Cerebellar cortex (tissue), 1 donor: Measurements from ENCODE around the gene SEC14L3.

Experiments
- DNase-seq: peaks from one replicate; pipeline ENCODE4 v3.0.0-alpha.2; 2015; ENCODE audit warnings: low spot score

The SEC14L3 gene

GRCh38 chr22:30444632-30445437, 27.0 kb downstream of the SEC14L3 start:
- peak; percentile 46 for DNase-seq

- no peak for DNase-seq
These were observed 30.7 kb downstream of the SEC14L3 start for GRCh38 chr22:30441088-30441487.

- DNase-seq: no peak
These were observed 32.0 kb downstream of the SEC14L3 start for GRCh38 chr22:30439836-30440235.

GRCh38 chr22:30439226-30439625, 32.6 kb downstream of the SEC14L3 start:
- no peak for DNase-seq

- DNase-seq: no peak
These were observed 33.3 kb downstream of the SEC14L3 start for GRCh38 chr22:30438559-30438958.

- DNase-seq: no peak
These were observed 35.6 kb downstream of the SEC14L3 start for GRCh38 chr22:30436196-30436595.

- no peak for DNase-seq
These were observed 36.1 kb downstream of the SEC14L3 start for GRCh38 chr22:30435674-30436126.

GRCh38 chr22:30434843-30435242, 37.0 kb downstream of the SEC14L3 start:
- DNase-seq: no peak

GRCh38 chr22:30433773-30434172, 38.0 kb downstream of the SEC14L3 start:
- no peak for DNase-seq

GRCh38 chr22:30433227-30433626, 38.6 kb downstream of the SEC14L3 start:
- no peak for DNase-seq

GRCh38 chr22:30432520-30432919, 39.3 kb downstream of the SEC14L3 start:
- DNase-seq: no peak

- DNase-seq: no peak
These were observed 39.7 kb downstream of the SEC14L3 start for GRCh38 chr22:30432096-30432495.

GRCh38 chr22:30430933-30431332, 40.9 kb downstream of the SEC14L3 start:
- peak; percentile 34 for DNase-seq

- DNase-seq: no peak
These were observed 41.9 kb downstream of the SEC14L3 start for GRCh38 chr22:30429887-30430286.

GRCh38 chr22:30427871-30428270, 43.9 kb downstream of the SEC14L3 start:
- DNase-seq: no peak

- peak; percentile 76 for DNase-seq
These were observed 45.1 kb downstream of the SEC14L3 start for GRCh38 chr22:30426388-30427353.

- peak; percentile 72 for DNase-seq
These were observed 46.0 kb downstream of the SEC14L3 start, which contains the start of gene MTFP1 for GRCh38 chr22:30425616-30426387. MTFP1 (plus strand) TSS chr22:30425768; CDS start chr22:30425880, 112 bp downstream.

GRCh38 chr22:30425327-30425615, 46.5 kb downstream of the SEC14L3 start:
- DNase-seq: no peak

GRCh38 chr22:30424534-30425326, 47.1 kb downstream of the SEC14L3 start:
- no peak for DNase-seq

GRCh38 chr22:30423959-30424533, 47.8 kb downstream of the SEC14L3 start:
- peak; percentile 99 for DNase-seq
